C1 segment of cervical spinal cord (tissue), 14 donors: ENCODE results near the gene NEDD9.

Experiments
- DNase-seq, 14 donors: peaks; one replicate each; lab custom pipeline; 2025; lab: John Stamatoyannopoulos, UW

Gene NEDD9

DNA sequence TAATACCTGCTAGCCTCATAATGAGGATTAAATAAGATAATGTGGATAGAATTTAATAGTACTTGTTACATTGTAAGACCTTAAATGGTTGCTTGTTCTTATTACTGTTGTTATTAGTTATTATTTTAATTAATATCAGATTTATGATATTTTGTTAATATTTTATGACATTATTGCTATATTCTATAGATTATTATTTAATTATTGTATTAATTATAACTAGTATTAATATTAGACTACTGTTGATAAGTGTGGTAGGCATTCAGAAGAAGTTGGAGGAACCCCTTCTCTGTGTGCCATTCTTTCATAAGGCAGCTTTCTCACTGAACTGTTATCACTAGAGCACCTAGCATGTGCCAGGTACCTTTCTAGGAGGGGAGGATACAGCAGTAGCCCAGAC, 2.6 kb upstream of the NEDD9 start:
- DNase-seq: no peak

DNA sequence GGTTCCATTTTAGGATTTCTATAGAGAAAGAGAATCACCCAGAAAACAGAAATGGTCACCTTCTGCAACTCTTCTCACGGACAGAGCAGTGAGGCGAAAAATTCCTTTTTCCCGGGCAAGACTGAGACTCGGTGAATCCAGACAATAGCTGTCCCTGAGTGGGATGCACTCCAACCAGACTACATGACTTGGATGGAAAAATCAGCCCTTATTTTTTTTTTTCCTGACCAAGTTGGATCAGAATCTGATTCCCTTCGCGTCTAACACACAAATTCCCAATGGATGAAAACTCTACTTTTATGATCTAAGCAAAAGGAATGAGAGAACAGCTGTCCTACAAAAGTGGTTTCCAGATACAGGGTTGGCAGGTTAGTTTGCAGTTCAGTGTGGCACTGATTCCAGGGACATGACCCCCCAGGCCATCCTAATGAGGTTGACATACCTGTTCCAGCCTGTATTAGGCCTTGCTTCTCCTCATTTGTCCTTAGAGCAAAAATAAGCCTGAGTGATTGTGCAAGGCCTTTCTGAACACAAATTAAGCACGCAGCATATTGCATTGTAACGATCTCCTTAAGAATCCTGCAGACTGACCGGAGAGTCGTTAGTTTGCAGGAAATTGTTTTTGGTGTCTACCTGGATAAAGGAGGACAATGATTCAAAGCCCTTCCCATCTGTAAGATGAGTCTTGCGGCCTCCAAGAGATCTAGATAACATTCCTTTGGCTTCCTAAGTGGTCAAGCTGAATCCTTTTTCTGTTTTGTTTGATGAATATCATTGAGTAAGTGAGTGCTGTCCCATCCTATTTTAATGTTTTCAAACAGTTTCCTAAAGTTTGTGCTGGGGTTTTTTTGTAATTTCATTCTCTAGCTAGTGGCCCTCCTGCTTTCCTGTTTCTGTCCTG, 1.5 kb upstream of the NEDD9 start:
- DNase-seq: no peak

DNA sequence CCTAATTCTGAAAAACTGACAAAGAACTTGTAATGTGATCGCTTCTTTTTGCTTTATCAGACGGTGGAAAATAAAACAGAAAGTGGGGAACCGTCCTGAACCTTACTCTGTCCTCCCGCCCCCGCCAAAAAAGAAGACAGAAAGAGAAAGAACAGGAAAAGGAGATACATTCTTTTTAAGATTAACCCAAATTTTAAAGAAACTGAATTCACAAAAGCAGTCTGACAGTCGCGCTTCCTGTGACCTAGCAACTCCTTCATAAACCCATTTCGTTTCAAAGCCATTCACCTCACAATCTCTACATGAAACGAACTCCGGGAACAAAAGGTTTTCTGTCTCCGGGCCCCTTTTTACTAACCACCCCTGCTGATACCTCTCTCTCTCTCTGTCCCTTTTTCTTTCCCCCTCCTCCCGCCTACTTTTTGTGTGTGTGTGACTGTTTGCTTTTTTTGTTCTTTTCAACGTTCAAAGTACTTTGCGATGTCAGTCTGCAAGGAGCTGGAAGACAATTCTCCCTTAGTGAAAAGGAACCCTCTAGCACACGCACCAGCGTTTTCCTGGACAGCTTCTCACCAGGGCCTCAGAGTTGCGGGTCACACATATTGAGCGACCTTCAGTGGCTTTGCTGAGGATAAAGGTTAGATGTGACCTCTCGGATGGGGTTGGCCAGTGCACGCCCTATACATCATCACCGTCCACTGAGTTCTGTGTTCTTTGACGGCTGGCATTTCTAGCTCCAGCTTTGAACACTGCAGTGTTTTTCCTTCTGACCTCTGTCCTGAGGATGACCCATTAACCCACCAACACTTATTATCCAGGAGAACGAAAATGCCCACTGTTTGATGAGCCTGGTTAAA, 530 bp upstream of the NEDD9 start:
- DNase-seq: peak in 4 of 14 donors; percentile 20 to 46 (median 32)

DNA sequence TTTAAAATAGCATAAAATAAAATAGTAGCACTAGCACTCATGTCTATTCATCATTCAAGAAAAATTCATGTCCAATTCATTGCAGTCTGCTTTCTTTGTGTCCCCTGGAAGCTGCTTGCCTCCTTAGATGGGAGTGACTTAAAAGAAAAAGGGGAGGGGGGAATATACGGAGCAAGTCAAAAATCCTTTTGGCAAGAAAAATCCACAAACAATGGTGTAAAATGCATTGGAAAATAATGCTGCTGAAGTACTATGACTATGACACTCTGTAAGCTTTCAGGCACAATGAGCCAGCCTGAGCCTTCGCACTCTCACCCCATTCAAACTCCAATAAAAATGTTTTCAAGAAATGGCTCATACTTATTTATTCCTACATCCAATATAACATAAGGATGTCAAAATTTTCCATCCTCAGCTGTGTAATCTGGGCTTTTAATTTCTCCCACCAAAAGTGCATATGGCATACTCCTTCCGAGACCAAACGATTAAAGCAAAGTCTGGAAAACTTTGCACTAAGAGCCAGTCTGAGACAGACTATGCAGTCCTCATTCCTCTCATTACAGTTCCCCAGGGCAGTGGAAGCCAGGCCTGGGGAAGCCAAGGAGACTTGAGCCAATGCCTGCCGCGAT, 790 bp downstream of the NEDD9 start:
- DNase-seq: no peak

DNA sequence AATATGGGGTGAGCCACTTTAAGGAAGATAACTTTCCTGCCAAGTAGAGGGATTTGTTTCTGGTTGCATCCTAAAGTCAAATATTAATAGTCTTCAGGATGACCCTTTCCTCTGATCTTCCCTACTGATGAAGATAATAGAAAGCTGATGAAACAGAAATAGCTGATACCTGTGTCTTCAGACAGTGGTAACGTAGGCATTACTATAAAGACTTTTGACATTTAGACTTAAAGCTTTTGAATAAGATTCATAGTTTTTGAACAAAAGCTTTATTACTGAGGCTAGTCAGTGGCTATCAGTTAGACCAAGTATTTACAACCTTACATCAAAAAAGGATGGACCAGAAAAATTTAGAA, 1.4 kb downstream of the NEDD9 start:
- DNase-seq: no peak

- DNase-seq: no peak
Observed at GRCh38 chr6:11230158-11231107, 2.0 kb downstream of the NEDD9 start.

- no peak for DNase-seq
Observed at GRCh38 chr6:11229655-11230046, 2.8 kb downstream of the NEDD9 start.

DNA sequence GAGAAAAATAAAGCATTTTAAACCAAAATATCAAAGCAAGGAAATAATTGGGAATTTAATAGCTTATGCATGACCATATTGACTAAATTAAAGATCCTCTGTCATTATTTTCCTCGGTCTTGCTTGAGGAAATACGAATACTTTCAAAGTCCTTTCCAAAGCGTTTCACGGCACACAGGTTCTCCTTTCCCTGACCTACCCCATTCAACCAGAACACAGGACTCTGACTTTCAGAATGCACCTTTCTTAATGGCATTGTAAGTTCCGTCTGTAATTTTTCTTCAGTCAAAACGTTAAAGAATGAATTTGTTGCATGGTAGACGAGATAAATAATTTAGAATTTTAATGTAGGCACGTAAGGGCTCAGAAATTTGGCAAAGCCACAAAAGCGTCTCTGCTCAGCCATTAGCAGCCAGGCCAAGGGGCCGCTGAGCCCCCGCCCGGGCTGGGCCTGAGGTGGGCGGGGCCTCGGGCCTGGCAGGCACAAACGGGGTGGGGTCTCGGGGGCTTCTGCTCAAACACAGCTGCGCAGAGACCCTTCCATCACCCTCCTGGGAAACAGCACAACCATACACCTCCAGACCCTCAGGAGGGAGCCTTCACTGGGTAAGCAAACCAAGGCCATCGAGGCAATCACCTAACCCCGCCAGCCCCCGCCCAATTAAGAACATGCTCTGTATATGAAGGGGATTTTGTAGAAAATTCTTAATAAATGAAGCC, 3.4 kb downstream of the NEDD9 start:
- no peak for DNase-seq

DNA sequence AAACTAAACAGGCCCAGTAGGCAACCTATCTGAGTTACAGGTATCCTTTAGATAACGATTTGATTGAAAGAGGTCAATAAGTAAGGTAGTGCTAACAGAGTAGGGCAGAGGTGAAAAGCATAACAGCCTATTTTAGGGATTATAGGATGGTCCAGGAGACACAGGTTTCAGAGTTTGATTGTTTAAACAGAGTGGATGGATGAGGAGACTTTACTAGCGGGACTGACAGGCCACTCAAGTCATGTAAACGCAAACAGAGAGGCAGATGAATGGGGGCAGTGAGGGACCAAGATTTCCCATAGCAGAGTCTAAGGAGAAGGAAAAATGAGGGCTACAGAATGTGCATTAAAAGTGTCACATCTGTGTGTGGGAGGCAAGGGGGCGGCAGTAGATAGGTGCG, 4.8 kb downstream of the NEDD9 start:
- no peak for DNase-seq

GRCh38 chr6:11226005-11226404, 6.5 kb downstream of the NEDD9 start:
- no peak for DNase-seq

- DNase-seq: no peak
Observed at GRCh38 chr6:11224966-11225463, 7.5 kb downstream of the NEDD9 start.

DNA sequence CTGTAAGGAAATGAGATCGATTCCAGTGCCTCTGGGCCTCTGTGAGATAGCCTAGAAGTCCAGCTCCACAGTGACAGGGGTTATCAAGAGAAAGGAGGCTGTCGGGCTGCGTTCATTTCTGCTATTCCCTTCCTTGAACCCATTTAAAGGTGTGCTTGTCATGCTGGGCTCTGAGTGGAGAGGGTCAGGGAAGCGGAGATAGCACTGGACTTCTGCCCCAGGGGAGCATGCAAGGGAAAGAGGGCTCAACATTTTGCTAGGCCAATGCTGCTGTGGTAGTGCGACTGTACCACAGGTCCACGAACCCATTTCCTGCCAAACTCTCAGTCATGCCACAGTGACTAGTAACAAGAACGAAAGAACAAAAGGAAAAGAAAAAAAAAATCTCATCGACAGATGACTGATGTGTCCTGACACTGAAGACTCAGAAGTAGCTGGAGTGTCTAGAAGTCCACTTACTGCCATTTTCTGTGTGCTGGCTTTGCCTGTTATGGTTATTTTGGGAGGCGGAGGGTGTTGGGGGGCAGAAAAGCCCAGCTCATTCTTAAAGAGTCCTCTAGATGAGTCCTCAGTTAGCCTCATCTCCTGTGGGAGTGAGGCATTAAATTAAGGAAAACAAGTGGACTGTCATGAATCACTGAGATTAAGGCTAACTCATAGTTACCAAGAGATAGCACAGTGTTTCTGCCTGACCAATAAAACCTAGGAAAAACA, 8.1 kb downstream of the NEDD9 start:
- DNase-seq: no peak

GRCh38 chr6:11223286-11223864, 9.1 kb downstream of the NEDD9 start:
- no peak for DNase-seq

DNA sequence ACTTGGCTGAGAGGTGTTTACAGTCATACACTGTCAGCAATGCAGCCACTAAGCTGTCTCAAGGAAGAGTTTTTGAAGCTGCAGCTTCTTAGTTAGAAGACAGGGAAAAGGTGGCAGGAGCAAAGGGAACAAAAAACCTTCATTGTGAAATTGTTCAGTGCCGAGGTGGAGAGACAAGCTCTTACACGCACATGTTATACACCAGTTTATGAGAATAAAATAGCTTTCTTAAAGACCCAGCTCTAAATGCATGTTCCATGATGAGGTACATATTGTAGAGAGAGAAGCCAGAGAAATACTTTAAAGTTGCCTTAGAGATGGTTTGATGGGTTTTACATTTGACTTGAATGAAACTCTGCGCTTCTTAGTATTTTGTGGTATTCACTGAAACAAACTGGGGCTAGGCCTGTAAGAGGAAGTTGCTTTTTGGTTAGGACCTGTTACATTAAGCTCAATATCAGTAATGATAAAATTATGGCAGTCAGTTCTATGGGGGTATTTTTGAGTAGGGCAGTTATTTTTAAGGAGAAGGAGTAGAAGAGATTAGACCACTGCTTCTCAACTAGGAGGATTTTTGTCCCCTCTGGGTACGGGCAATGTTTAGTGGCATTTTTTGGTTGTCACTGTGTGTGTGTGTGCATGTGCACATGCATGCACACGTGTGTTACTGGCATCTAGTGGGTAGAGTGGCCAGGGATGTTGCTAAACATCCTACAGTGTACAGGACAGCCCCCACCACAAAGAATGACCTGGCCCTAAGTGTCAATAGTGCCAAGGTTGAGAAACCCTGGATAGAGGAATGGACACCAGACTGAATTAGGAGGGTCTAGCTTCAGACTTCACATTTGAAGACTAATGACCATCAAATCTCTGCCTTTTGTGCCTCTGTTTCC, 9.8 kb downstream of the NEDD9 start:
- DNase-seq: no peak

DNA sequence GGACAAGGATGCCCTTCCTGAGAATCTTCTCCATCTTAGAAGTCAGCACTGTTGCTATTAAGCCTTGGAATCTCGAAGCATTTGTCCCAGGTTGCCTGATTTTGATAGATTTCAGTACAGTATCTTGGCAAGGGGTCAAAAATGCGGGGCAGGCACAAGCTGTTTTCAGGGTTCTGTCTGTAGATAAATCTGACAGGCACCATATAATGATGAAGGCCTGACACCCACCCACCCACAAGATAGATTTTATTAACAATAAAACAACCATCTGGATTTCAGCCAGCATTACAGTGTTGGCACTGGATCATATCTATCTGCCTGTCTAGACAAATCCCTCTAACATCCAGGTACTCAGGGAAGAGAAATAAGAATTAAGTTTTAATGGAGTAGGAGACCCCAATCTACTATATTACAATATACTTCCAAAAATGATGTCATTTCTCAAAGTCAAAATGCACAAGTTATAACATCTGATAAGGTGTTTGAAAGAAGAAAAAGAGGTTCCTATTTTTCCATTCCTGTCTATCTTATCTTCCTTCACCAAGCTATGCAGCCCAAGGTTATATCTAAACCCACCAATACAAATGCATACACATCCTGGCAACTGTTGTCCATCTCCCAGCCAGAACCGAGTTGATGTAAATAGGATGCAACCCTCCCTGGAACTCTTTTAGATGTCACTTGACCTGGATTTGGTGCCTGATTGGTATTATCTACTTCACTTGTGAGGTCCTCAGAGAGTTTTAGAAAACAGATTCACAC, 10.7 kb downstream of the NEDD9 start:
- DNase-seq: no peak

DNA sequence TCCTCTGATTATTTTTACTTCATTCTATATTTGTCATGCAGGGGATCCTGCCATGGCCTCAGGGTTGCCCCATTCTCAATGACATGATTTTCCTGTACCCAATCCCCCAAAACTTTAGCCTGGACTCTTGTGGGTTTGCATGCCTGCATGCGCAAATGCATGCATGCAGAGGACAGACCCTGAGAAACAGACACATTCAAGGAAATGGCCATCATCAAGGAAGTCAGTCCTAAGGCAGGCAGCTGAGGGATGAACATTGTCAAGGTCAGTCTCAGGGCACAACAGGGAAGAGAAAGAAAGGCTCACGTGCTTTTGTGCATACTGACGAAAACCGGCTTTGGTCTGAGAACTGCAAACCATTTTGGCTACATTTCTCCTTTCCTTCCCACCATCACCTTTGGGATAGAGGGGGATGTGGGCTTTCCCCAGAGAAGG, 13.1 kb downstream of the NEDD9 start:
- no peak for DNase-seq
